A673 (cell line): ENCODE results near the gene CYP17A1. TPM values are rescaled to one million over a fixed set of nuclear protein-coding genes. Genes with fewer than 3 reads are reported as not detected.
"Not testable (repeated sequence)": the region's sequence is repeated elsewhere in the genome, so short reads cannot be mapped to it uniquely, and the experiment has no call there.

Source experiments
- BruUV-seq: library from RNA; stranded (reverse); fragments of 400-500 nt; replicated peaks from 2 replicates; lab custom pipeline; 2021; lab: Mats Ljungman, UMichigan
- CTCF ChIA-PET: fragments of 300-600 bp; sonication (Branson Sonifier 250); formaldehyde crosslinking; loops from one replicate; lab custom pipeline; 2022; ENCODE audit warnings: antibody characterized with exemption; lab: Charles Lee
- POLR2A ChIA-PET: fragments of 300-600 bp; sonication (Branson Sonifier 250); formaldehyde crosslinking; loops from one replicate; lab custom pipeline; 2022; ENCODE audit warnings: antibody characterized with exemption; ENCODE audit not compliant: low non-redundant PET; lab: Charles Lee
- DNase-seq: peaks from one replicate; pipeline ENCODE4 v3.0.0-alpha.2; 2015; ENCODE audit warnings: low spot score
- H3K27ac ChIP-seq: fragments of 200-600 bp; sonication (generic); 2 replicates; pipeline ENCODE4 v1.5.1; 2016; ENCODE audit warnings: mixed run types, low read depth, mild to moderate bottlenecking, mixed read lengths, antibody characterized with exemption, low read length; ENCODE audit not compliant: poor library complexity, severe bottlenecking
- H3K27me3 ChIP-seq: fragments of 200-600 bp; sonication (generic); replicated peaks from 2 replicates; pipeline ENCODE4 v1.6.1; 2017; ENCODE audit warnings: mixed run types, low read depth, mild to moderate bottlenecking, mixed read lengths, antibody characterized with exemption, low read length; ENCODE audit not compliant: insufficient read depth, poor library complexity
- H3K36me3 ChIP-seq: fragments of 200-600 bp; sonication (generic); 2 replicates; pipeline ENCODE4 v1.6.1; 2016; ENCODE audit warnings: mixed run types, mild to moderate bottlenecking, mixed read lengths, antibody characterized with exemption, low read length; ENCODE audit not compliant: insufficient read depth, poor library complexity, severe bottlenecking
- H3K4me1 ChIP-seq: fragments of 200-600 bp; sonication (generic); 2 replicates; pipeline ENCODE4 v1.6.1; 2017; ENCODE audit warnings: mixed run types, mild to moderate bottlenecking, mixed read lengths, antibody characterized with exemption, low read length; ENCODE audit not compliant: insufficient read depth, poor library complexity, severe bottlenecking
- H3K4me3 ChIP-seq: fragments of 200-600 bp; sonication (generic); 2 replicates; pipeline ENCODE4 v1.5.1; 2016; ENCODE audit warnings: low read depth, mixed run types, mild to moderate bottlenecking, mixed read lengths, low read length; ENCODE audit not compliant: poor library complexity, severe bottlenecking
- H3K9me3 ChIP-seq: fragments of 200-600 bp; sonication (generic); 2 replicates; pipeline ENCODE4 v1.6.1; 2016; ENCODE audit warnings: mixed run types, low read depth, mild to moderate bottlenecking, mixed read lengths, antibody characterized with exemption, low read length; ENCODE audit not compliant: poor library complexity, severe bottlenecking
- EZH2 ChIP-seq: fragments of 200-600 bp; sonication (generic); IDR thresholded peaks from 2 replicates; pipeline ENCODE4 v1.6.1; 2017; ENCODE audit warnings: borderline replicate concordance, low read depth, mild to moderate bottlenecking, mixed read lengths, antibody characterized with exemption, low read length; ENCODE audit not compliant: poor library complexity, severe bottlenecking
- intact Hi-C: fragments of 100-400 bp; cut with micrococcal nuclease; formaldehyde crosslinking; loops from one replicate; pipeline ENCODE4 v1.10.0; 2022; ENCODE audit not compliant: unreplicated experiment
- total RNA-seq: library from RNA; stranded (reverse); gene quantifications from 2 replicates; pipeline ENCODE4 v1.2.3, GENCODE V29; 2021
- TF ChIP-seq, protein P1 (sequence below): fragments of 300-800, 200-600 bp; sonication (generic); conservative IDR thresholded peaks from 2 replicates; pipeline ENCODE4 v1.5.1; 2017; ENCODE audit warnings: low read depth, mild to moderate bottlenecking, antibody characterized with exemption, low read length, moderate library complexity, mixed read lengths

Gene CYP17A1
- total RNA-seq, 1 experiment from 2014 or later, result not detected

DNA sequence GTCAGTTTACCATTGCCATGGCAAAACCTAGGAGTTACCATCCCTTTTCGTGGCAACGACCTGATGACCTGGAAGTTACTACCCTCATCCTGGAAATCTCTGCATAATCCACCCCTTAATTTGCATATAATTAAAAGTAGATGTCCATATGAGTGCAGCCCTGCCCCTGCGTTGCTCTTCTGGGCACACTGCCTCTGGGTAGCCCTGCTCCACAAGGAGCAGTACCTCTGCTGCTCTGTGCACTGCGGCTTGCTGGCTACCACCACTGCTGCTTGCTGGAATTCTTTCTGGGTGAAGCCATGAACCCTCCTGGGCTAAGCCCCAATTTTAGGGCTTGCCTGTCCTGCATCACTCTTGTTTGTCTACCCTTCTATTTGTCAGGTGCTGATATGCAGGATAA lies 12.5 kb downstream of the CYP17A1 start:
- no peaks in the 10 kb centered on the region for H3K4me1 ChIP-seq
- CTCF ChIA-PET, result no interaction called here
- POLR2A ChIA-PET, result no interaction called here
- H3K4me3 ChIP-seq, result no peak overlapping the region
- intact Hi-C loops, result no loop called here
- no peaks in the 10 kb centered on the region for H3K27me3 ChIP-seq
- no peak overlapping the region for H3K27ac ChIP-seq
- no peak for DNase-seq
- no peaks in the 10 kb centered on the region for H3K9me3 ChIP-seq
- no TSS peak for BruUV-seq
- no peaks in the 10 kb centered on the region for H3K36me3 ChIP-seq
- TF ChIP-seq EZH2, result no peak
- TF ChIP-seq, protein P1, sequence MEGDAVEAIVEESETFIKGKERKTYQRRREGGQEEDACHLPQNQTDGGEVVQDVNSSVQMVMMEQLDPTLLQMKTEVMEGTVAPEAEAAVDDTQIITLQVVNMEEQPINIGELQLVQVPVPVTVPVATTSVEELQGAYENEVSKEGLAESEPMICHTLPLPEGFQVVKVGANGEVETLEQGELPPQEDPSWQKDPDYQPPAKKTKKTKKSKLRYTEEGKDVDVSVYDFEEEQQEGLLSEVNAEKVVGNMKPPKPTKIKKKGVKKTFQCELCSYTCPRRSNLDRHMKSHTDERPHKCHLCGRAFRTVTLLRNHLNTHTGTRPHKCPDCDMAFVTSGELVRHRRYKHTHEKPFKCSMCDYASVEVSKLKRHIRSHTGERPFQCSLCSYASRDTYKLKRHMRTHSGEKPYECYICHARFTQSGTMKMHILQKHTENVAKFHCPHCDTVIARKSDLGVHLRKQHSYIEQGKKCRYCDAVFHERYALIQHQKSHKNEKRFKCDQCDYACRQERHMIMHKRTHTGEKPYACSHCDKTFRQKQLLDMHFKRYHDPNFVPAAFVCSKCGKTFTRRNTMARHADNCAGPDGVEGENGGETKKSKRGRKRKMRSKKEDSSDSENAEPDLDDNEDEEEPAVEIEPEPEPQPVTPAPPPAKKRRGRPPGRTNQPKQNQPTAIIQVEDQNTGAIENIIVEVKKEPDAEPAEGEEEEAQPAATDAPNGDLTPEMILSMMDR, result no peak

DNA sequence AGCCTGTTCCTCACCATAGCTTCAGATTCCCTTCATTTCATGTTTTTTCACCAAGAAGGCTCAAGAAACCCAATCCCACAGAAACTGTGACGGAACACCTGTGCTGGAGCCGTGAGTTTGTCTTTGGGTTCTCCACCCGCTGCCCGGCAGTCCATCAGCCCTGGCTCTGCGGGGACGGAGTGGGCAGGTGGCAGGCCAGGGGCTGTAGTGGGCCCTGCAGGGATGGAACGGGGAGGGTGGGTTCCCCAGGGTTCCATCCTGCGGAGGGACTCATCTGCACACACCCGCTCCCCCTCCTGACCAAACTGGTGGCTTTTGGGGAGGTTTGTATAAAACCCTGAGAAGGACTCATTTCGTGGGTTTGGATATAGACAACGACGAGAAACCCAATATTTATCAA lies 15.0 kb downstream of the CYP17A1 start:
- TF ChIP-seq, protein P1, result no peak
- TF ChIP-seq EZH2, result no peak
- BruUV-seq, result no TSS peak
- Histone ChIP-seq H3K9me3 (no peaks in the 10 kb centered on the region), H3K36me3 (no peaks in the 10 kb centered on the region), H3K27me3 (no peaks in the 10 kb centered on the region), H3K27ac (no peak overlapping the region), H3K4me3 (no peak overlapping the region), H3K4me1 (no peaks in the 10 kb centered on the region)
- ChIA-PET CTCF (no interaction called here), POLR2A (no interaction called here)
- intact Hi-C loops, result no loop called here
- DNase-seq, result no peak

DNA sequence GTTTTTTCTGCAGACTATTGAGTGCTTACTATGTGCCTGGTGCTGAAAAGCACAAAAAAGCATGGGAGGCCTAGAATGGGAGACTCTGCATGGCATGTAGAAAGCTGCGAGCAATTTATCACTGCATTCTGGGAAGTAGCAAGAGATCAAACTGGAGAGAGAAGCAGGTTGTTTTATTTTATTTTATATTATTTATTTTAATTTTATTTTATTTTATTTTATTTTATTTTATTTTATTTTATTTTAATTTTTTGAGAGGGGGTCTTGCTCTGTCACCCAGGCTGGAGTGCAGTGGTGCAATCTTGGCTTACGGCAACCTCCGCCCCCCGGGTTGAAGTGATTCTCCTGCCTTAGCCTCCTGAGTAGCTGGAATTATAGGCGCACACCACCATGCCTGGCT lies 17.2 kb downstream of the CYP17A1 start:
- H3K27me3 ChIP-seq, CTCF ChIA-PET, BruUV-seq, DNase-seq, H3K36me3 ChIP-seq, H3K27ac ChIP-seq, H3K4me3 ChIP-seq, intact Hi-C loops, H3K9me3 ChIP-seq, POLR2A ChIA-PET, H3K4me1 ChIP-seq: not testable (repeated sequence)

DNA sequence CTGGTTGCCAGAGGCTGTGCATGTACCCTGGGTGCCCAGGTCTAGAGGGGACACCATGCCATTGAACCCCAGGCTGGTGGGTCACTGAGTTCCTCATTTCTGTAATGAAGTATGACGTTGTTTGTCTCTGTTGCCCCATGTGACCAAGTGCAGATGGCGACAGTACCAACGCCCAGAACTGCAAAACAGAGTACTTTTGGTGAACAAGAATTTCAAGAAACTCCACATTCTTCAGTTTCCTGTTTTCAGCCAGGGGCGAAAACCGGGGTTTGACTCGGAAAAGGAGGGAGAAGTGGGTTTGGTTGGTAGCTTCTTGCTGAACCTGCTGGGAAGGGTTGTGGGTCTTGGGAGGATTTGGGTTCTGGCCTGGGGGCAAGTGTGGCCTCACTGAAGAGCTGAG lies 18.2 kb downstream of the CYP17A1 start:
- POLR2A ChIA-PET, result no interaction called here
- Histone ChIP-seq H3K4me1 (no peaks in the 10 kb centered on the region), H3K4me3 (no peak overlapping the region), H3K36me3 (no peaks in the 10 kb centered on the region), H3K9me3 (no peaks in the 10 kb centered on the region), H3K27me3 (no peaks in the 10 kb centered on the region), H3K27ac (no peak overlapping the region)
- DNase-seq, result no peak
- TF ChIP-seq, protein P1, result no peak
- TF ChIP-seq EZH2, result no peak
- CTCF ChIA-PET, result no interaction called here
- no TSS peak for BruUV-seq
- intact Hi-C loops, result loop anchor here (5.0 kb wide), 1 partner anchor 67 kb away; no protein-coding TSS in a partner anchor
